ENCODE data around the gene IFIT1B. TPM values are rescaled to one million over a fixed set of nuclear protein-coding genes. Genes with fewer than 3 reads are reported as not detected.
"Not testable (repeated sequence)": the region's sequence is repeated elsewhere in the genome, so short reads cannot be mapped to it uniquely, and the experiment has no call there.

The IFIT1B gene
- total RNA-seq, 4 donors from 2014 or later = not detected

DNA sequence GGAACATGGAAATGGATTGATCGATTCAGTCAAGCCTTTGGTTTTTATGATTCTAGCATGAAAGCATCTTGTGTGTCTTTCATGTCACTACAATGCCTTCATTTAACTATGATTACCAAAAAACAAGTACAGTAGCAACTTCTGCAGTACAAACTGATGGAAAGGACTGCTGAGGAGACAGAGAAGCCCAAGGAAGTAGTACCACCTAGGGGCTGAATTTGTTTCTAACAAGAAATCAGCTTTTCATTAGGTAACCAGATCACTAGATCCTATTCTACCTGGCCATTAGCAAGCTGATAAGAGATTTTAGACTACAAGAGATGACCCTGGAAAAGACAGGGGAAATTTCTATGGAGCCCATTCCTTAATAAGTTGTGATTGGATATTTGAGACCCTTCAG is 11.4 kb downstream of the IFIT1B start:
- in situ Hi-C loops (cut with MboI; ENCODE audit: low pct_ligation_motif_present in 1 of 4, low pct_unique_long_range_greater_than_20kb in 1 of 4, low sequenced_read_pairs in 3 of 4) = no loop called here
- H3K4me3 ChIP-seq = no peak overlapping the region
- WGBS, 2 donors (ENCODE audit: low coverage in 1 of 2) = 74 to 89% methylated on average over 1 of the region's 1 CpG
- intact Hi-C loops (cut with DNase I; ENCODE audit: low total_unique reads) = no loop called here
- H3K36me3 ChIP-seq = no peaks in the 10 kb centered on the region
- no peak for TF ChIP-seq POLR2AphosphoS5 (IDR thresholded peaks at IDR 0.05)
- no peak for TF ChIP-seq EP300 (IDR thresholded peaks at IDR 0.05; ENCODE audit: low read depth)
- TF ChIP-seq POLR2A (IDR thresholded peaks at IDR 0.05) = no peak
- TF ChIP-seq, protein P1, sequence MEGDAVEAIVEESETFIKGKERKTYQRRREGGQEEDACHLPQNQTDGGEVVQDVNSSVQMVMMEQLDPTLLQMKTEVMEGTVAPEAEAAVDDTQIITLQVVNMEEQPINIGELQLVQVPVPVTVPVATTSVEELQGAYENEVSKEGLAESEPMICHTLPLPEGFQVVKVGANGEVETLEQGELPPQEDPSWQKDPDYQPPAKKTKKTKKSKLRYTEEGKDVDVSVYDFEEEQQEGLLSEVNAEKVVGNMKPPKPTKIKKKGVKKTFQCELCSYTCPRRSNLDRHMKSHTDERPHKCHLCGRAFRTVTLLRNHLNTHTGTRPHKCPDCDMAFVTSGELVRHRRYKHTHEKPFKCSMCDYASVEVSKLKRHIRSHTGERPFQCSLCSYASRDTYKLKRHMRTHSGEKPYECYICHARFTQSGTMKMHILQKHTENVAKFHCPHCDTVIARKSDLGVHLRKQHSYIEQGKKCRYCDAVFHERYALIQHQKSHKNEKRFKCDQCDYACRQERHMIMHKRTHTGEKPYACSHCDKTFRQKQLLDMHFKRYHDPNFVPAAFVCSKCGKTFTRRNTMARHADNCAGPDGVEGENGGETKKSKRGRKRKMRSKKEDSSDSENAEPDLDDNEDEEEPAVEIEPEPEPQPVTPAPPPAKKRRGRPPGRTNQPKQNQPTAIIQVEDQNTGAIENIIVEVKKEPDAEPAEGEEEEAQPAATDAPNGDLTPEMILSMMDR (IDR thresholded peaks at IDR 0.05) = peak in 3 of 5 experiments; percentile 7 to 28 (median 16)
- peaks cover 8 to 27% (median 21%) of the 10 kb centered on the region in 4 donors for H3K4me1 ChIP-seq
- no peaks in the 10 kb centered on the region for H3K27me3 ChIP-seq
- DNase-seq = no peak
- no peaks in the 10 kb centered on the region for H3K9me3 ChIP-seq
- no peak overlapping the region for H3K27ac ChIP-seq

- intact Hi-C loops (cut with DNase I; ENCODE audit: low total_unique reads) (loop anchor here (5.0 kb wide), 1 partner anchor 63 kb away; the partner anchor contains the start of gene IFIT3), in situ Hi-C loops (cut with MboI; ENCODE audit: low pct_ligation_motif_present in 1 of 4, low pct_unique_long_range_greater_than_20kb in 1 of 4, low sequenced_read_pairs in 3 of 4) (no loop called here)
- Histone ChIP-seq H3K4me1 (peaks cover 8 to 27% (median 21%) of the 10 kb centered on the region in 4 donors), H3K4me3 (no peak overlapping the region), H3K9me3 (no peaks in the 10 kb centered on the region), H3K27ac (peak overlapping the region; percentile 59 to 90 (median 78)), H3K27me3 (no peaks in the 10 kb centered on the region), H3K36me3 (no peaks in the 10 kb centered on the region)
- TF ChIP-seq, protein P1 (IDR thresholded peaks at IDR 0.05) = no peak
- no peak for TF ChIP-seq POLR2A (IDR thresholded peaks at IDR 0.05)
- TF ChIP-seq EP300 (IDR thresholded peaks at IDR 0.05; ENCODE audit: low read depth) = no peak
- TF ChIP-seq POLR2AphosphoS5 (IDR thresholded peaks at IDR 0.05) = no peak
- 79 to 93% methylated on average over 5 of the region's 5 CpGs for WGBS, 2 donors (ENCODE audit: low coverage in 1 of 2)
- DNase-seq = no peak
These were observed 12.8 kb downstream of the IFIT1B start for GRCh38 chr10:89390476-89391225.

- H3K9me3 ChIP-seq; H3K36me3 ChIP-seq; H3K4me3 ChIP-seq; DNase-seq; in situ Hi-C loops (cut with MboI; ENCODE audit: low pct_ligation_motif_present in 1 of 4, low pct_unique_long_range_greater_than_20kb in 1 of 4, low sequenced_read_pairs in 3 of 4); H3K27me3 ChIP-seq: not testable (repeated sequence)
- intact Hi-C loops (cut with DNase I; ENCODE audit: low total_unique reads) = loop anchor here (5.0 kb wide), 1 partner anchor 64 kb away; the partner anchor contains the start of gene IFIT3
- Histone ChIP-seq H3K27ac (peak overlapping the region; percentile 59 to 90 (median 78)), H3K4me1 (peaks cover 8 to 27% (median 21%) of the 10 kb centered on the region in 4 donors)
- WGBS, 2 donors (ENCODE audit: low coverage in 1 of 2) = 95 to 96% methylated on average over 4 of the region's 4 CpGs
These were observed 13.3 kb downstream of the IFIT1B start for GRCh38 chr10:89391226-89391576.

GRCh38 chr10:89391907-89392756 is 14.3 kb downstream of the IFIT1B start, which contains the start of gene IFIT1:
IFIT1 (plus strand) TSS chr10:89392623; CDS start chr10:89392713, 90 bp downstream.
- intact Hi-C loops (cut with DNase I; ENCODE audit: low total_unique reads) = loop anchor here (5.0 kb wide), 1 partner anchor 65 kb away; the partner anchor contains the start of gene IFIT3
- WGBS, 2 donors (ENCODE audit: low coverage in 1 of 2) = 4 to 6% methylated on average over 6 to 8 of the region's 8 CpGs
- Histone ChIP-seq H3K27me3 (no peaks in the 10 kb centered on the region), H3K36me3 (no peaks in the 10 kb centered on the region), H3K9me3 (no peaks in the 10 kb centered on the region), H3K27ac (peak within 1 kb of the TSS; percentile 59 to 90 (median 78)), H3K4me3 (peak within 1 kb of the TSS; percentile 24 to 56 (median 38)), H3K4me1 (peaks cover 8 to 27% (median 21%) of the 10 kb centered on the region in 4 donors)
- peak; percentile 59 for DNase-seq
- in situ Hi-C loops (cut with MboI; ENCODE audit: low pct_ligation_motif_present in 1 of 4, low pct_unique_long_range_greater_than_20kb in 1 of 4, low sequenced_read_pairs in 3 of 4) = no loop called here
- TF ChIP-seq EP300 (IDR thresholded peaks at IDR 0.05; ENCODE audit: low read depth) = no peak
- TF ChIP-seq POLR2AphosphoS5 (IDR thresholded peaks at IDR 0.05) = peak; percentile 65 to 70 (median 67)

Measured in transverse colon (tissue), 4 donors.